ENCODE measurements around the gene SART3. TPM values are rescaled to one million over a fixed set of nuclear protein-coding genes. Genes with fewer than 3 reads are reported as not detected.

SART3 gene
- total and polyA plus RNA-seq, 4 donors = 5.9 to 37.1 (median 23.5) TPM

- no peaks in the 10 kb centered on the region for H3K9me3 ChIP-seq (ENCODE audit: control insufficient read depth in 4 of 4, low read length in 3 of 4)
- H3K9ac ChIP-seq (ENCODE audit: low read depth in 1 of 2, low read length in 2 of 2) = no peak overlapping the region
- no peaks in the 10 kb centered on the region for H3K4me1 ChIP-seq (ENCODE audit: control insufficient read depth in 4 of 4, insufficient read depth in 4 of 4, low read length in 3 of 4)
- no peak for TF ChIP-seq EGR1 (IDR thresholded peaks at IDR 0.05; ENCODE audit: low read depth in 2 of 2)
- no peak overlapping the region for H3K4me3 ChIP-seq (ENCODE audit: low read depth in 1 of 3, low read length in 3 of 3)
- WGBS = 51% methylated on average over 14 of the region's 14 CpGs
- H3K36me3 ChIP-seq (ENCODE audit: control insufficient read depth in 4 of 4, insufficient read depth in 3 of 4, low read depth in 1 of 4, low read length in 3 of 4) = no peaks in the 10 kb centered on the region
- H3K27me3 ChIP-seq (ENCODE audit: control insufficient read depth in 4 of 4, insufficient read depth in 4 of 4, low read length in 3 of 4) = no peaks in the 10 kb centered on the region
- no peak overlapping the region for H3K27ac ChIP-seq (ENCODE audit: low read depth in 1 of 2, low read length in 2 of 2)
- DNase-seq (ENCODE audit: low spot score) = no peak
These were observed 43.4 kb upstream of the SART3 start for GRCh38 chr12:108604208-108604941.

GRCh38 chr12:108603743-108604142 is 42.8 kb upstream of the SART3 start:
- TF ChIP-seq TAF1 (conservative IDR thresholded peaks at IDR 0.05) (no peak), RXRA (IDR thresholded peaks at IDR 0.05) (no peak), SP1 (IDR thresholded peaks at IDR 0.05) (no peak), CTCF (IDR thresholded peaks at IDR 0.05; ENCODE audit: low read depth, low read length, missing input control) (no peak), MAX (IDR thresholded peaks at IDR 0.05) (no peak), ZBTB33 (IDR thresholded peaks at IDR 0.05) (no peak)
- no peaks in the 10 kb centered on the region for H3K4me1 ChIP-seq (ENCODE audit: control insufficient read depth in 4 of 4, insufficient read depth in 4 of 4, low read length in 3 of 4)
- no peak overlapping the region for H3K9ac ChIP-seq (ENCODE audit: low read depth in 1 of 2, low read length in 2 of 2)
- no peak overlapping the region for H3K27ac ChIP-seq (ENCODE audit: low read depth in 1 of 2, low read length in 2 of 2)
- 79% methylated on average over 4 of the region's 4 CpGs for WGBS
- DNase-seq (ENCODE audit: low spot score) = no peak
- H3K4me3 ChIP-seq (ENCODE audit: low read depth in 1 of 3, low read length in 3 of 3) = no peak overlapping the region
- no peaks in the 10 kb centered on the region for H3K27me3 ChIP-seq (ENCODE audit: control insufficient read depth in 4 of 4, insufficient read depth in 4 of 4, low read length in 3 of 4)
- H3K9me3 ChIP-seq (ENCODE audit: control insufficient read depth in 4 of 4, low read length in 3 of 4) = no peaks in the 10 kb centered on the region
- no peaks in the 10 kb centered on the region for H3K36me3 ChIP-seq (ENCODE audit: control insufficient read depth in 4 of 4, insufficient read depth in 3 of 4, low read depth in 1 of 4, low read length in 3 of 4)

- WGBS = 94% methylated on average over 15 of the region's 15 CpGs
- H3K27me3 ChIP-seq (ENCODE audit: control insufficient read depth in 4 of 4, insufficient read depth in 4 of 4, low read length in 3 of 4) = no peaks in the 10 kb centered on the region
- DNase-seq (ENCODE audit: low spot score) = no peak
- no peak for TF ChIP-seq HNF4G (IDR thresholded peaks at IDR 0.05)
- no peak for TF ChIP-seq FOXA2 (IDR thresholded peaks at IDR 0.05)
- TF ChIP-seq GABPA (IDR thresholded peaks at IDR 0.05 in 1 of 2, conservative IDR thresholded peaks at IDR 0.05 in 1 of 2) = no peak
- no peak for TF ChIP-seq ZBTB33 (IDR thresholded peaks at IDR 0.05)
- no peak for TF ChIP-seq RAD21 (IDR thresholded peaks at IDR 0.05)
- no peak for TF ChIP-seq HNF4A (conservative IDR thresholded peaks at IDR 0.05)
- TF ChIP-seq TAF1 (conservative IDR thresholded peaks at IDR 0.05) = no peak
- no peak for TF ChIP-seq MAX (IDR thresholded peaks at IDR 0.05)
- TF ChIP-seq YY1 (IDR thresholded peaks at IDR 0.05) = no peak
- TF ChIP-seq ATF3 (IDR thresholded peaks at IDR 0.05) = no peak
- TF ChIP-seq CTCF (IDR thresholded peaks at IDR 0.05; ENCODE audit: low read depth, low read length, missing input control) = no peak
These were observed 42.2 kb upstream of the SART3 start for GRCh38 chr12:108602976-108603704.

More at GRCh38 chr12:108602976-108603704, 42.2 kb upstream of the SART3 start:
- no peak overlapping the region for H3K9ac ChIP-seq (ENCODE audit: low read depth in 1 of 2, low read length in 2 of 2)
- no peaks in the 10 kb centered on the region for H3K36me3 ChIP-seq (ENCODE audit: control insufficient read depth in 4 of 4, insufficient read depth in 3 of 4, low read depth in 1 of 4, low read length in 3 of 4)
- no peaks in the 10 kb centered on the region for H3K4me1 ChIP-seq (ENCODE audit: control insufficient read depth in 4 of 4, insufficient read depth in 4 of 4, low read length in 3 of 4)
- no peak overlapping the region for H3K4me3 ChIP-seq (ENCODE audit: low read depth in 1 of 3, low read length in 3 of 3)
- no peaks in the 10 kb centered on the region for H3K9me3 ChIP-seq (ENCODE audit: control insufficient read depth in 4 of 4, low read length in 3 of 4)
- no peak overlapping the region for H3K27ac ChIP-seq (ENCODE audit: low read depth in 1 of 2, low read length in 2 of 2)

Measured in liver (tissue), 9 donors.